Mucosa of descending colon (tissue), 3 donors: ENCODE results near the gene SLC18A3. TPM values are rescaled to one million over a fixed set of nuclear protein-coding genes. Genes with fewer than 3 reads are reported as not detected.

Experiments used
- ATAC-seq: fragments of 200-7000 bp; cut with Tn5 transposase; one replicate; pipeline ENCODE4 v1.9.1; 2020; ENCODE audit warnings: mild to moderate bottlenecking, moderate library complexity
- DNase-seq, 3 donors: peaks; one replicate each; pipeline ENCODE4 v3.0.0-alpha.2; 2020
- H3K36me3 ChIP-seq: fragments of 200-600 bp; one replicate; pipeline ENCODE4 v1.8.0; 2021; ENCODE audit warnings: low read depth, mild to moderate bottlenecking
- H3K4me1 ChIP-seq: fragments of 200-600 bp; one replicate; pipeline ENCODE4 v1.8.0; 2021; ENCODE audit warnings: low read depth, mild to moderate bottlenecking
- H3K4me3 ChIP-seq: fragments of 200-600 bp; one replicate; pipeline ENCODE4 v1.8.0; 2021; ENCODE audit warnings: mild to moderate bottlenecking
- H3K9me3 ChIP-seq: fragments of 200-600 bp; one replicate; pipeline ENCODE4 v1.8.0; 2021; ENCODE audit warnings: mild to moderate bottlenecking
- CTCF ChIP-seq: fragments of 200-600 bp; IDR thresholded peaks from one replicate; pipeline ENCODE4 v1.8.0; 2022; ENCODE audit warnings: antibody characterized with exemption, mild to moderate bottlenecking
- intact Hi-C, 2 donors: fragments of 100-400 bp; cut with DNase I in 1 of 2; cut with micrococcal nuclease in 1 of 2; formaldehyde crosslinking; loops; one replicate each; pipeline versions ENCODE4 v1.11.0 to v1.11.1; 2022; cut with DNase I, micrococcal nuclease
- total RNA-seq, 3 donors: library from RNA; stranded (reverse); fragmentation: NEBNext Ultra II Directional in 2 of 3; extraction: Animal tissue kit (Norgen Biotek cat#: 25700) in 2 of 3; gene quantifications; one replicate each; pipeline versions ENCODE4 v1.2.1 to v1.2.4, GENCODE V29; 2021 to 2023
- donor health status: DM: no; HTN: no; CAD: no; lungs with moderate emphysema.
- donor health status: DM: no; HTN: no; CAD: no.
- donor health status: DM: no; HTN: yes; CAD: no.

The SLC18A3 gene
- total RNA-seq, 3 donors from 2014 or later, result 1.6 TPM; not detected in 2

- intact Hi-C loops, result no loop called here
- H3K9me3 ChIP-seq, result no peaks in the 10 kb centered on the region
- no peak overlapping the region for H3K4me3 ChIP-seq
- H3K4me1 ChIP-seq, result no peaks in the 10 kb centered on the region
- DNase-seq (no peak), ATAC-seq (no peak)
- TF ChIP-seq CTCF, result no peak
- H3K36me3 ChIP-seq, result no peaks in the 10 kb centered on the region
Observed at GRCh38 chr10:49644035-49644646, 34.0 kb downstream of the SLC18A3 start.

- DNase-seq, result no peak
- Histone ChIP-seq H3K4me3 (no peak overlapping the region), H3K9me3 (no peaks in the 10 kb centered on the region), H3K36me3 (no peaks in the 10 kb centered on the region), H3K4me1 (no peaks in the 10 kb centered on the region)
- intact Hi-C loops, result no loop called here
- ATAC-seq, result no peak
- no peak for TF ChIP-seq CTCF
Observed at GRCh38 chr10:49645417-49645816, 35.3 kb downstream of the SLC18A3 start.

GRCh38 chr10:49645871-49646870, 36.1 kb downstream of the SLC18A3 start:
- Histone ChIP-seq H3K4me3 (no peak overlapping the region), H3K9me3 (no peaks in the 10 kb centered on the region), H3K4me1 (no peaks in the 10 kb centered on the region), H3K36me3 (no peaks in the 10 kb centered on the region)
- ATAC-seq, result no peak
- no peak for DNase-seq
- TF ChIP-seq CTCF, result no peak
- intact Hi-C loops, result no loop called here

GRCh38 chr10:49647554-49647953, 37.4 kb downstream of the SLC18A3 start:
- Histone ChIP-seq H3K9me3 (no peaks in the 10 kb centered on the region), H3K4me1 (no peaks in the 10 kb centered on the region), H3K4me3 (no peak overlapping the region), H3K36me3 (no peaks in the 10 kb centered on the region)
- TF ChIP-seq CTCF, result no peak
- intact Hi-C loops, result no loop called here
- DNase-seq (no peak), ATAC-seq (no peak)

- intact Hi-C loops, result no loop called here
- no peaks in the 10 kb centered on the region for H3K9me3 ChIP-seq
- no peak overlapping the region for H3K4me3 ChIP-seq
- DNase-seq, result no peak
- TF ChIP-seq CTCF, result no peak
- no peaks in the 10 kb centered on the region for H3K4me1 ChIP-seq
- ATAC-seq, result no peak
- no peaks in the 10 kb centered on the region for H3K36me3 ChIP-seq
Observed at GRCh38 chr10:49647985-49648795, 38.1 kb downstream of the SLC18A3 start.
